ENCODE results near the gene DYDC2. TPM values are rescaled to one million over a fixed set of nuclear protein-coding genes. Genes with fewer than 3 reads are reported as not detected.
A peak's percentile ranks its signal among the peaks of the same experiment; 100 is the strongest.

Gene DYDC2
- total RNA-seq, 1 donor from 2014 or later = not detected

- DNase-seq (ENCODE audit: low read depth) = no peak
- no peaks in the 10 kb centered on the region for H3K27me3 ChIP-seq (ENCODE audit: control insufficient read depth, insufficient read depth, low read length)
- H3K36me3 ChIP-seq (ENCODE audit: control insufficient read depth, insufficient read depth, low read length) = no peaks in the 10 kb centered on the region
- no peak for TF ChIP-seq CTCF (IDR thresholded peaks at IDR 0.05; ENCODE audit: insufficient read depth, low read length, severe bottlenecking)
- FAIRE-seq = no peak
- peak overlapping the region; percentile 52 for H3K4me3 ChIP-seq (ENCODE audit: low read depth, low read length)
Observed at GRCh38 chr10:80409121-80409520, 52.5 kb downstream of the DYDC2 start.

- Histone ChIP-seq H3K36me3 (ENCODE audit: control insufficient read depth, insufficient read depth, low read length) (no peaks in the 10 kb centered on the region), H3K27me3 (ENCODE audit: control insufficient read depth, insufficient read depth, low read length) (no peaks in the 10 kb centered on the region), H3K4me3 (ENCODE audit: low read depth, low read length) (no peak overlapping the region)
- no peak for TF ChIP-seq CTCF (IDR thresholded peaks at IDR 0.05; ENCODE audit: insufficient read depth, low read length, severe bottlenecking)
- FAIRE-seq (no peak), DNase-seq (ENCODE audit: low read depth) (no peak)
Observed at GRCh38 chr10:80410122-80410521, 53.5 kb downstream of the DYDC2 start.

- FAIRE-seq = peak; percentile 73
- Histone ChIP-seq H3K4me3 (ENCODE audit: low read depth, low read length) (no peak overlapping the region), H3K36me3 (ENCODE audit: control insufficient read depth, insufficient read depth, low read length) (no peaks in the 10 kb centered on the region), H3K27me3 (ENCODE audit: control insufficient read depth, insufficient read depth, low read length) (no peaks in the 10 kb centered on the region)
- no peak for DNase-seq (ENCODE audit: low read depth)
- TF ChIP-seq CTCF (IDR thresholded peaks at IDR 0.05; ENCODE audit: insufficient read depth, low read length, severe bottlenecking) = no peak
Observed at GRCh38 chr10:80410578-80411145, 54.1 kb downstream of the DYDC2 start.

- no peak for DNase-seq (ENCODE audit: low read depth)
- Histone ChIP-seq H3K36me3 (ENCODE audit: control insufficient read depth, insufficient read depth, low read length) (no peaks in the 10 kb centered on the region), H3K27me3 (ENCODE audit: control insufficient read depth, insufficient read depth, low read length) (no peaks in the 10 kb centered on the region), H3K4me3 (ENCODE audit: low read depth, low read length) (no peak overlapping the region)
- no peak for FAIRE-seq
- no peak for TF ChIP-seq CTCF (IDR thresholded peaks at IDR 0.05; ENCODE audit: insufficient read depth, low read length, severe bottlenecking)
Observed at GRCh38 chr10:80411267-80411668, 54.7 kb downstream of the DYDC2 start.

GRCh38 chr10:80411681-80412220, 55.2 kb downstream of the DYDC2 start:
- no peak for FAIRE-seq
- no peak for TF ChIP-seq CTCF (IDR thresholded peaks at IDR 0.05; ENCODE audit: insufficient read depth, low read length, severe bottlenecking)
- peak; percentile 89 for DNase-seq (ENCODE audit: low read depth)
- H3K36me3 ChIP-seq (ENCODE audit: control insufficient read depth, insufficient read depth, low read length) = no peaks in the 10 kb centered on the region
- H3K27me3 ChIP-seq (ENCODE audit: control insufficient read depth, insufficient read depth, low read length) = no peaks in the 10 kb centered on the region
- no peak overlapping the region for H3K4me3 ChIP-seq (ENCODE audit: low read depth, low read length)

- Histone ChIP-seq H3K27me3 (ENCODE audit: control insufficient read depth, insufficient read depth, low read length) (no peaks in the 10 kb centered on the region), H3K4me3 (ENCODE audit: low read depth, low read length) (no peak overlapping the region), H3K36me3 (ENCODE audit: control insufficient read depth, insufficient read depth, low read length) (no peaks in the 10 kb centered on the region)
- FAIRE-seq (no peak), DNase-seq (ENCODE audit: low read depth) (no peak)
- TF ChIP-seq CTCF (IDR thresholded peaks at IDR 0.05; ENCODE audit: insufficient read depth, low read length, severe bottlenecking) = no peak
Observed at GRCh38 chr10:80412486-80412885, 55.9 kb downstream of the DYDC2 start.

Data from bronchial epithelial cell (primary cell).